ENCODE measurements around the gene NPFFR1.
"Not testable (repeated sequence)": the region's sequence is repeated elsewhere in the genome, so short reads cannot be mapped to it uniquely, and the experiment has no call there.

NPFFR1 gene

DNA sequence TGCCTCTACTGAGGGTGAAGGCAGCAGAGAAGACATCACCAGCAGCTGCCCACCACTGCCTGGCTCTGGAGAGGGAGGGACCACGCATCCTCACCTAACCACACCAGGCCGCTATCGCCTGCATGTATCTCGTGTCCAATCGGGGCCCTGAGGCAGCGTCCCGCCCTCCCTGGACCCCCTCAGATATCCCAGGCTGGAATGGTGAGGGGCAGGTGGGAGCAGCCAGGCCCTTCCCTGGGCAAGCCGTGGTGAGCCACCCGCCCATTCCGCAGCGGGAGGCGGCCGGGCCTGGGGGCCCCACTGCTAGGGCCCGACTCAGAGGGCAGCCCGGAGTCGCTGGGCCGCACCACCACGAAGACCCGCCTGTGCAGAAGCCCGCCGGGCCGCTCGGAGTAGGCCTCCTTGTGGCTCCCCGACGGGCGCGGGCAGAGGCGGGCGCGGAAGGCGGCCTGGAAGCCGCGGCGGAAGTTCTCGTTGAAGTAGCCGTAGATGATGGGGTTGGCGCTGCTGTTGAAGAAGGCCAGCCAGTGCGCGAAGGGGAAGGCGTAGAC lies 29.0 kb downstream of the NPFFR1 start:
- no peak for DNase-seq

DNA sequence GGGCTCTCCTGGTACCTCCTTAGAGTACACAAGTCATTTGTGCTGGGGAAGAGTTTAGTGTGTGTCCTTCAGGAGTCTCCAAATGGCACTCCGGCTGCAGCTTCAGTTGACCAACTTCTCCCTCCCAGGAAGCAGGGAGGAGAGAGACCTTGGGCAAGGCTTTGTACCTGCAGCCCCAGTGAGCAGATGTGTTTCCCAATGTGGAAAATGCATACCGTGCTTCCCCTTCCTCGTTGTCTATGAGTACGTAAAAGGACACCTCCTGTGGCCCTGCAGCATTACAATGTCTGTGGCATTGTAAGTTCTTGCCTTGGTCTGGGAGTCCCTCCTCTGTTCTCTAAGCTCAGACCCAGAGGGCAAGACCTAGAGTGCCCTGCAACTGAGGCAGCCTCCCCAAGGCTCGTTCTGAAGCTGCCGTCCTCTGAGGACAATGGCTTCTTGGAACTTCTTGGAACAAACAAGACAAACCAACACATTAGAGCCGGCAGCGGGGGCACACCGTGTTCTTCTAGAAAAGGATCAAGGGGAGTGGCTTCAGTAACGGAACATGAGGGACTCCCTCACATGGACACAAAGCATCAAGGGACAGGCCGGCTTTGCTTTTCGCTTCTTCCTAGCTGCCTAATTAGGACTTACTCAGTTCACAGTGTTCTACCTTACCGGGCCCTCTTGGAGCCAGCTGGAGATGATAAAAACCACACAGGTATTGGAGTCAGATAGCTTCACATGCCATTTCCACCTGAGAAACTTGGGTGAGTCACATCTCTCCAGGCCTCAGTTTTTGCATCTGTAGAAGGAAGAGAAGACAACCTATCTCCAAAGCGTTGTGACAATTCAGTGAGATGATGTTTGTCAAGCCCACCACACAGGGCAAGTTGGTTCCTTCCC lies 29.7 kb downstream of the NPFFR1 start:
- no peak for DNase-seq

DNA sequence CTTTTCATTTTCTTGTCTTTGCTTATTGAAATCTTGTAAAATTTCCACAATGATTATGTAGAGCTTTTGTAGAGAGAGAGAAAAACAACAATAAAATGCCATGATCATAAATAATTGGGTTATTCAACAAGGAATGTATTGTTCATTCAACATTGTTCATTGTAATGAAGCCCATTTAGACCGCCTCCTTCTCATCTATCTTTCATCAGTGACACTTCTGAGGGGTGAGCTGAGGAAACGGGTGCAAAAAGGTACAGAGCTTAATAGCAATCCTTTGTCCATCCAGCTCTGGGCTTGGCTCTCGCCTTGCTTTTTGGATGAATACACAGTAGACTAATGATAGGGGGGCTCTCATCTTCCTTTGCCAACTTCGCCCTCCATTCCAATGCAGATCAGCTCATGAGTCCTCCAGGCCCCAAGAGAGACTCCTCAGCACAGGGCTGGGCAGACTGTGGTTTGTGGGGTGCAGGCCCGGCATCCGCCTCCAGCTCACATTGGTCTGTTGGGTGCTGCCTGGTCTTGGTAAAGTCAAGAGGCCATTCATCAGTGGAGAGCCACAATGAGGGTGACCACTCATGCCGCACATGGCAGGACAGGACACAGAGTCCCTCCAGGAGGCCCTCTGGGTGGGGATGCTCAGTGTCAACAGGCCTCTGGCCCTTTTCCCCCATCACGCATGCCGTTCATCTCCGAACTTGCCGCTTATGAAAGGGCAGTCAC lies 32.7 kb downstream of the NPFFR1 start:
- no peak for DNase-seq

DNA sequence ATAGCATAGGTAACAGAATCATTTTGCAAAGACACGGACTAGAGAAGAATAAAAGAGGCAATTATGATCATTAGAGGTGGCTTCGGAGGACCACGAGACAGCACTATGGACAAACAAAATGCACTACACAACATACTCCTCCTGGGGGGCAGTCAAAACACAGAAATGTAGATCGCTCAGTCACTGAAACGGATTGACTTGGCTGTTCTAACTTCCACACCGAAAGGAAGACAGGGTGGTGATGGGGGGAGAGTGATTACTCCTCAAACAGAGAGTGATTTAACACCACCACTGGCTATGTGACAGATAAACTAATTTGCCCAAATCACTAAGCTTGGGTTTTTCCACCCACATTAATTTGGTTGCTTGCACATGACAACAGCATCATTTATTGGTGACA lies 36.4 kb downstream of the NPFFR1 start:
- DNase-seq: no peak

DNA sequence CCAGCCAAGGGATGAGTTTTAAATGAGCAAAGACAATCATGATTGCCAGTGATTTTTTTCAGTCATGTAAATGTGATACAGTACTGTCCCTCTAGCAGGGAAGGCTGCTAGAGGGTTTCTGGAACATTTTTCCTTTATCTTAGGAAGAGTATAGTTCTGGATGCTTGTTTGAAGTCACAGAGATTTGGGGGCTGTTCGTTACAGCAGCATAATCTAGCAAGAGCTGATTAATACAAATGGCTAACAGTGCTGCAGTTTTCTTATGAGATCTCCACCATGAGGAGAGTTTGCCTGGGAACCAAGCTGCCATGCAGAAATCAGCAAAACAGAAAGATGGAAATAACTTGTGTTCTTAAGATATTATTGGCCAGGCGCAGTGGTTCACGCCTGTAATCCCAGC lies 42.7 kb downstream of the NPFFR1 start:
- DNase-seq: no peak

DNA sequence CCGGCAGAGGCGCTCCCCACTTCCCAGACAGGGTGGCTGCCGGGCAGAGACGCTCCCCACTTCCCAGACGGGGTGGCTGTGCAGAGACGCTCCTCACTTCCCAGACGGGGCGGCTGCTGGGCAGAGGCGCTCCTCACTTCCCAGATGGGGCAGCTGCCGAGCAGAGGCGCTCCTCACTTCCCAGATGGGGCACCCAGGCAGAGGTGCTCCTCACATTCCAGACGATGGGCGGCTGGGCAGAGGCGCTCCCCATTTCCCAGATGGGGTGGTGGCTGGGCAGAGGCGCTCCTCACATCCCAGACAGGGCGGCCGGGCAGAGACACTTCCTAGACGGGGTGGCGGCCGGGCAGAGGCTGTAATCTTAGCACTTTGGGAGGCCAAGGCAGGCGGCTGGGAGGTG lies 43.8 kb downstream of the NPFFR1 start:
- DNase-seq: not testable (repeated sequence)

DNA sequence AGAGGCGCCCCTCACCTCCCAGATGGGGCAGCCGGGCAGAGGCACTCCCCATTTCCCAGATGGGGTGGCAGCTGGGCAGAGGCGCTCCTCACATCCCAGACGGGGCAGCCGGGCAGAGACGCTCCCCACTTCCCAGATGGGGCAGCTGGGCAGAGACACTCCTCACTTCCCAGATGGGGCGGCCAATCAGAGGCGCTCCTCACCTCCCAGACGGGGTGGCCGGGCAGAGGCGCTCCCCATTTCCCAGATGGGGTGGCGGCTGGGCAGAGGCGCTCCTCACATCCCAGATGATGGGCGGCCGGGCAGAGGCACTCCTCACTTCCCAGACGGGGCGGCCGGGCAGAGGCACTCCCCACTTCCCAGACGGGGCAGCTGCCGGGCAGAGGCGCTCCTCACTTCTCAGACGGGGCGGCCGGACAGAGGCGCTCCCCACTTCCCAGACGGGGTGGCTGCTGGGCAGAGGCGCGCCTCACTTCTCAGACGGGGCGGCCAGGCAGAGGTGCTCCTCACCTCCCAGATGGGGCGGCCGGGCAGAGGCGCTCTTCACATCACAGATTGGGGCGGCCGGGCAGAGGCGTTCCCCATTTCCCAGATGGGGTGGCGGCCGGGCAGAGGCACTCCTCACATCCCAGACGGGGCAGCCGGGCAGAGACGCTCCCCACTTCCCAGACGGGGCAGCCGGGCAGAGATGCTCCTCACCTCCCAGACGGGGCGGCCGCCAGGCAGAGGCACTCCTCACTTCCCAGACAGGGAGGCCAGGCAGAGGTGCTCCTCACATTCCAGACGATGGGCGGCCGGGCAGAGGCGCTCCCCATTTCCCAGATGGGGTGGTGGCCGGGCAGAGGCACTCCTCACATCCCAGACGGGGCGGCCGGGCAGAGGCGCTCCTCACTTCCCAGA lies 44.5 kb downstream of the NPFFR1 start:
- not testable (repeated sequence) for DNase-seq

DNA sequence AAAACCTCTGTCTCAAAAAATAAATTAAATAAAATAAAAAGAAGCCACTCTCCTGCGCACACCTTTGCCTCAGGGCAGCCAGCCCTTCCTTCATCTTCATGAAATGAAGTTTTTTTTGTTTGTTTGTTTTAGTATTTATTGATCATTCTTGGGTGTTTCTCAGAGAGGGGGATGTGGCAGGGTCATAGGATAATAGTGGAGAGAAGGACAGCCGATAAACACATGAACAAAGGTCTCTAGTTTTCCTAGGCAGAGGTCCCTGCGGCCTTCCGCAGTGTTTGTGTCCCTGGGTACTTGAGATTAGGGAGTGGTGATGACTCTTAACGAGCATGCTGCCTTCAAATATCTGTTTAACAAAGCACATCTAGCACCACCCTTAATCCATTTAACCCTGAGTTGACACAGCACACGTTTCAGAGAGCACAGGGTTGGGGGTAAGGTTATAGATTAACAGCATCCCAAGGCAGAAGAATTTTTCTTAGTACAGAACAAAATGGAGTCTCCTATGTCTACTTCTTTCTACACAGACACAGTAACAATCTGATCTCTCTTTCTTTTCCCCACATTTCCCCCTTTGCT lies 45.8 kb downstream of the NPFFR1 start:
- DNase-seq: not testable (repeated sequence)

DNA sequence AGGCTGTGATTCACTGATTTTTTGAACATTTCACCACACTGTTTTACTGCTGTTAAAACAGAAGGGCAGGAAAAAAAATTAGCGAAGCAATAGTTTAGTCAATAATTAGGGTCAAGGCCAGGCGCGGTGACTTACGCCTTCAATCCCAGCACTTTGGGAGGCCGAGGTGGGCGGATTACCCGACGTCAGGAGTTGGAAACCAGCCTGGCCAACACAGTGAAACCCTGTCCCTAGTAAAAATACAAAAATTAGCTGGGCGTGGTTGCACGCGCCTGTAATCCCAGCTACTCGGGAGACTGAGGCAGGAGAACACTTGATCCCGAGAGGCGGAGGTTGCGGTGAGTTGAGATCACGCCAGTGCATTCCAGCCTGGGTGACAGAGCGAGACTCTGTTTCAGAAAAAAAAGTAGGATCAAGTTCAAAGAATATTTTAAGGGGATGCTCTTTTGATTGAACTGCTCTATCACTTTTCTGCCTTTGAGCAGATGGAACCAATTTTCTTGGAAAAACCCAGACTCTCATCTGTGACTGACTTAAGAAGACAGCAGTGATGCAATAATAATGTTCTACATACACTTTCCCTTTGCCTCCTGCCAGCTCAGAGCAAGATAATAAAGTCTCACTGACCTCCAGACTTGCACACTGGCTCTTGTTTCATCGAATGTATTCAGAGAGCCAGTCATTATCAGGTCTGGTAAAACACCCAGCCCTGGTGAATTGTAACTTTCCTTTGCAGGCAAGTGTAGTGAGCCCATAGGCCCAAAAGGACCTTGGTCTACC lies 48.9 kb downstream of the NPFFR1 start:
- no peak for DNase-seq

DNA sequence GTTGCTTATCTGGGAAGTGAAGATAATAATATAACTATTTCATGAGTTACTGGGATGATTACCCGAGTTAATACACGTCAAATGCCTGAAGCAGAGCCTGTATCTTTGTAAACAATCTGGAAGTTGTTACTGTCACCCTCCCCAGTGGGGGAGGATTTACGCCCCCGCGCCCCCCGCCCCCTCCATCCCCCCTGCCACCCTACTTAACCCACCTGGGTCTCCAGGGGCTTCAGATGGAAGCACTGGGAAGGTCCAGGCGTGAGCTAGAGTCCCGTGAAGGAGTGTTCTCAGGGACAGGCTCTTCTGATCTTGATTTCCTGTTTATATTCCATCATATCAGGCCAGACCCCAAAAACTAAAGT lies 49.9 kb downstream of the NPFFR1 start:
- no peak for DNase-seq

DNA sequence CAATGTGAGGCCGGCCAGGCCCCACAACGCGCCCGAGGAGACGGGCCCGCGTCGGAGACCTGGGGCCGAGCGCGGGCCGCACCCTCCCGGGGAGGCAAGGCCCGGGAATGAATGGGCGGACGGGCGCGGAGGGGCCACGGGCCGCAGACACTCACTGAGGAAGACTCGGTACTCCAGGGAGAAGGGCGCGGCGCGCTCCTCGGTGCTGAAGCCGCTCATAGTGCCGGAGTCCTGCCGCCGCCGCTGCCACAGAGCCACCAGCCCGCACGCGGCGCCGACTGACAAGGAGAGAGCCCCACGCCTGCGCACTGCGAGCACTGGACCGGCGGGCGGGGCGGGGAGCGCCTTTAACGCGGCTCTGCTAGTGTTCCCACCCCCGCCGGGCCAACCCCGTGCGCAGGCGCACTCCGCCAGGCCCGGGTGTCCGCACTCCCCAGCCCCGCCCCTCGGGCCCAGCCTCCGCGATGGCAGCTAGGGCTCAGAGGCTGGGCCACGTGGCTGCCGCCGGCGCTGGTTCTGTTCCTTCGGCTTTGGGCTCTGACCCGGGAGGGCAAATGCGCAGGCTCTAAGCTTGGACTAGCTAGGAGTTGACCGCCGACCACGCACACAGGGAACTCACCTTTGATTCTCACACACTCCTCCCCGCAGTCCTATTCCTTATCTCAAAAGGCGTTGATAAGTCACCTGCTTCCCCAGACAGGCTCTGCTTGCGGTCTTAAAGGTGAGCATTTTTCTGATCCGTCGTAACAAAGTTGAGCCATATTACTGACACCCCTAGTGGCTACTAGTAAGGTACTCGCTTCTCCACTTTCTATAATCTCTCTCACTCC lies 50.5 kb downstream of the NPFFR1 start, which contains the start of gene PPA1:
Gene PPA1, minus strand, starts transcription at position 321 of the 830 bp plus-strand sequence. Its CDS starts 102 bp downstream, at position 219.
- peak; percentile 78 for DNase-seq

DNA sequence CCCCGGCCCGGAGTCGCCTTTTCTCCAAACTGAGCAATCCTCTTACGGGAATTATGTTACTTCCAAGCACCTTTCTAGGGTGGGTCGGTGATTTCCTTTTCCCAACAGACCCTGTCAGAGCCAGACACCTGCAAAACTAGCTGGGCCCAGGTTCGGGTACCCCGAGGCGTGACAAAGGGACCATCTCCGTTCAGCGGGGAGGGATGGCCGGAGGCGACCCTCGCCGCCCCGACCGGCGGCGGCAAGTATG lies 51.0 kb downstream of the NPFFR1 start:
- no peak for DNase-seq

DNA sequence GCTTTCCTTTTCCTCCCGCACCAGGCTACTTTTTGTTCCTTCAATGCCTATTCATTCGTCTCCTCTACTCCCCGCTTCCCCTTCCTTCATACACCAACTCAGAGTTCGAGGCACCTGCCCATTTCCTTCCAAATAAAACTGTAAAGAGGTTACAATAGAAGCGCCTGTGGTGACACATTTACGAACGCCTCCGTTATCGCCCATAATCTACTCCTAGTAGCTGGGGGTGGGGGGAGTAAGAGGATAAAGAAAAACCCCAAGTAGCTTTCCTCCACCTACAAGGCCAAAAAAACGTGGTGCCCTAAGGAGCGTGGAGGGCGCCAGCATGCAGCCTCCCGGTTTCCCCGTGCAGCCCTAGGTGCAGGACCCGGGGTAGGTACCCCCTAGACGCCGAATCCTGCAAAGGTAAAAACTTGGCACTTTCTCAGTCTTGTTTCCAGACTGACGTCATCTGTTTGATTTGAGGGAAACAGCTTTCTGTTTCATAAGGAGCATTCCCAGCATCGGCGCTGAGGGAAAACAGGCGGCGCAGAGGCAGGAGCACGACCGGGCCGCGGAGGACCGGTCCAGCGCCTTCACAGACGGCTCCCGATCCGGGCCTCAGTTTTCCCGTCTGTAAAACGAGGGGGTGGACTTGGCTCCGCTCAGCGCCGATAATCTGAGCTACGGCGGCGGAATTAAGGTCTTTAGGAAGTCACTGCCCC lies 51.5 kb downstream of the NPFFR1 start:
- no peak for DNase-seq

DNA sequence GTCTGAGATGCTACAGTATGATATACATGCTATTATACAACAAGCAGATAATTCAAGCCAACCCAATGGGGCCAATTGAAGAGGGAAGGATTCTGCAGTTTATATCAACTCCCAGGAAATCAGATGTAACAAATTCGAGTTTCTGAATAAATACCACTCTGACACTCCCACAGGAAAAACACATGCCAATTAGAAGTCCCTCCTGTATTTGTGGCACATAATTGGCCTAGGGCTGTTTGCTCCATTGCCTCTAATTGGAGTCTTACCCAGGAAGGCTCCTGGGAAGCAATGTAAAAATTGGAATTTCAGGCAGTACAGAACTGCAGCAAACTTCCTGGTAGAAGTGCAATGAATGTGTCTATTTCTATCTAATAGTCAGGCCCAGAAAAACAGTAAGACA lies 55.3 kb downstream of the NPFFR1 start:
- no peak for DNase-seq

DNA sequence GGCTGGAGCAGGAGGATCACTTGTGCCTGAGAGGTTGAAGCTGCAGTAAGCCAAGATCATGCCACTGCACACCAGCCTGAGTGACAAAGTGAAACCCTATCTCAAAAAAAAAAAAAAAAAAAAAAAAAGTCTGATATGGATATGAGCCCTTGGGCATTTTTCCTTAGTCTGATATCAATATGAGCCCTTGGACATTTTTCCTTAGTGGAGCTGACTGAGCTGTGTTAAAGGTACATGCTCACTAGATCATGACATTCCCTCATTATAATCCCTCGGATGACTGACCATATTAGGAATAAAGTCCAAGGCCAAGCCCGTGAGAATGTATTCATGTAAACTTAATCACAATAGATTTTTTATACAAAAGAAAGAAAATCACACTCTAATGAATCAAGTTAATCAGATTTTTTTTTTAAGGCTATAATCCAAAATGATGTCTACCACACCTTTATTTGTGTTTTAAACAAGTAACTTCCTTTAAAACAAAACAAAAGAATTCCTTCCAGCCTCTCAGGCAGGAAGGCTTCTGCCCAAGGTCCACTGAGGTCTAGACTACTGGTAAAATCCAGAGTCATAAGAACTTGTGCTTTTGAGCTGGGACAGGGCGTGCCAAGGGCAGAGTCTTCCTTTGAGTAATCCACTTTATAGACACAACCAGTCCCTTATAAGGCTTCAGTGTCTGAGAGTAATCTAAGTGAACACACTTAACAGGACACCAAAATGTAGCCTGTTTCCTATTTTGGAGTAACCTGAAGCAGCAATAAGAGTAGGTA lies 56.1 kb downstream of the NPFFR1 start:
- DNase-seq: no peak

DNA sequence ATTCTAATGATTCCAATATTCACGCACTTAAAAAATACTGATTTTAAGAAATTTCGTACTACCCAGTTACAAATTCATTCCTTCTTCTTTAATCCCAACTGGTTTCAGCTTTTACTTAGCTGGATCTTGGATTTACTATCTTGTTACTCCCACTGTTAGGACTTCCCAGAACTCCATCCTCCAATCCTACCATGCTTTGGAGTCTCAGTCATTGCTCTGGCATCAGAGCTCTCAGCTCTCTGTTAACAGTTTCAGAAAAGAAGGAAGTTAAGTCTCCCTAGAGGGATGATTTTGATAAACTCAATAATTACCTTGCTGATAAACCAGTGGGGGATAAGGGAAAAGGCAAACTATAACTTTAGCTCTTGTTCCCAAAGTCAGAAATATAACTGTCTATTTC lies 60.1 kb downstream of the NPFFR1 start:
- DNase-seq: no peak

DNA sequence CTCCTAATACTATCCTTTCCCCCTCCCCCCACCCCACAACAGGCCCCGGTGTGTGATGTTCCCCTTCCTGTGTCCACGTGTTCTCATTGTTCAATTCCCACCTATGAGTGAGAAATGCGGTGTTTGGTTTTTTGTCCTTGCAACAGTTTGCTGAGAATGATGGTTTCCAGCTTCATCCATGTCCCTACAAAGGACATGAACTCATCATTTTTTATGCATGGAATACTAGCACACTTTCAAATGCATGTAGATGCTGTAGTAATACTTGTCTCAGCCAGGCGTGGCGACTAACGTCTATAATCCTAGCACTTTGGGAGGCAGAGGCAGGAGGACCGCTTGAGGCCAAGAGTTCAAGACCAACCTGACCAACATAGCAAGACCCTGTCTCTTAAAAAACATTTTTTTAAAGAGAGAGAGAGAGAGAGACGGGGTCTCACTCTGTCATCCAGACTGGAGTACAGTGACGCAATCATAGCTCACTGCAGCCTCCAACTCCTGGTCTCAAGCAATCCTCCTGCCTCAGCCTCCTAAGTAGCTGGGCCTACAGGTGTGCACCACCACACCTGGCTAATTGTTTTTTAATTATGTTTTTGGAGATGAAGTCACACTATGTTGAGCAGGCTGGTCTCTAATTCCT lies 60.9 kb downstream of the NPFFR1 start:
- not testable (repeated sequence) for DNase-seq

DNA sequence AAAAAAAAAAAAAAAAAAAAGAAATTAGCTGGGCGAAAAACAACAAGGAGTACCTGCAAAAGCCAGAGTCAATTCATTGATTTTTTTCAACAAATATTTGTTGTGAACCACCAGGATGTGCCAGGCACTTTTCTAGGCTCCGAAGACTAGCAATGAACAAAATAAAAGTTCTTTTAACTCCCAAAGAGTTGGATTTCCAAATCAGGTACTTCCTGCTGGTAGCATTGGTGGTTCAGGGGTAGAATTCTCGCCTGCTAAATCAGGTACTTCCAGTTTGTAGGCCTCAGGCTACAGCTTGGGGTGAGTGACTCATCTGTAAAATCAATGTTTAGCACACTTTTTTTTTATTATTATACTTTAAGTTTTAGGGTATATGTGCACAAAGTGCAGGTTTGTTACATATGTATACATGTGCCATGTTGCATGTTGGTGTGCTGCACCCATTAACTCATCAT lies 61.4 kb downstream of the NPFFR1 start:
- no peak for DNase-seq

DNA sequence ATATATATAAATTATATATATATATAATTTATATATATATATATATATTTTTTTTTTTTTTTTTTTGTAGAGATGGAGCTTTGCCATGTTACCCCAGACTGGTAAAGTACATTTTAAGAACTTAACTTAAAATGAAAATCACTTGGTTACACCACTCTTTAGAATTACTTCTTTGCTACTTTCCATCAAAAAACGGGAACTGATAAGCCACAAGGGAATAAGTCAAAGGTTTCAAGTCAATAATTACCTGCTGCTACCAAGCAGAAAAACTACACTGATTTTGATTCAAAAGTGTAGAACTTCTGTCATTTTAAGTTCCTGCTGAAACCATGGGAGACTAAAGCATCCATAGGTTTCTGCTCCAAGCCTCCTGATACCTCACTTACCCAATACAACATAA lies 62.8 kb downstream of the NPFFR1 start:
- DNase-seq: no peak
